ENCODE data around the gene THSD4.

- TF ChIP-seq, protein P1, sequence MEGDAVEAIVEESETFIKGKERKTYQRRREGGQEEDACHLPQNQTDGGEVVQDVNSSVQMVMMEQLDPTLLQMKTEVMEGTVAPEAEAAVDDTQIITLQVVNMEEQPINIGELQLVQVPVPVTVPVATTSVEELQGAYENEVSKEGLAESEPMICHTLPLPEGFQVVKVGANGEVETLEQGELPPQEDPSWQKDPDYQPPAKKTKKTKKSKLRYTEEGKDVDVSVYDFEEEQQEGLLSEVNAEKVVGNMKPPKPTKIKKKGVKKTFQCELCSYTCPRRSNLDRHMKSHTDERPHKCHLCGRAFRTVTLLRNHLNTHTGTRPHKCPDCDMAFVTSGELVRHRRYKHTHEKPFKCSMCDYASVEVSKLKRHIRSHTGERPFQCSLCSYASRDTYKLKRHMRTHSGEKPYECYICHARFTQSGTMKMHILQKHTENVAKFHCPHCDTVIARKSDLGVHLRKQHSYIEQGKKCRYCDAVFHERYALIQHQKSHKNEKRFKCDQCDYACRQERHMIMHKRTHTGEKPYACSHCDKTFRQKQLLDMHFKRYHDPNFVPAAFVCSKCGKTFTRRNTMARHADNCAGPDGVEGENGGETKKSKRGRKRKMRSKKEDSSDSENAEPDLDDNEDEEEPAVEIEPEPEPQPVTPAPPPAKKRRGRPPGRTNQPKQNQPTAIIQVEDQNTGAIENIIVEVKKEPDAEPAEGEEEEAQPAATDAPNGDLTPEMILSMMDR (conservative IDR thresholded peaks at IDR 0.05): no peak
- TF ChIP-seq EZH2 (IDR thresholded peaks at IDR 0.05; ENCODE audit: low read depth): no peak
Measured at GRCh38 chr15:71493526-71493925, 378.3 kb downstream of the THSD4 start.
